Measurements from ENCODE around the gene HCFC1. TPM values are rescaled to one million over a fixed set of nuclear protein-coding genes. Genes with fewer than 3 reads are reported as not detected.
A peak's percentile ranks its signal among the peaks of the same experiment; 100 is the strongest.

Gene HCFC1
- polyA plus RNA-seq, 3 donors, result 1.9 to 21.8 (median 3.8) TPM

DNA sequence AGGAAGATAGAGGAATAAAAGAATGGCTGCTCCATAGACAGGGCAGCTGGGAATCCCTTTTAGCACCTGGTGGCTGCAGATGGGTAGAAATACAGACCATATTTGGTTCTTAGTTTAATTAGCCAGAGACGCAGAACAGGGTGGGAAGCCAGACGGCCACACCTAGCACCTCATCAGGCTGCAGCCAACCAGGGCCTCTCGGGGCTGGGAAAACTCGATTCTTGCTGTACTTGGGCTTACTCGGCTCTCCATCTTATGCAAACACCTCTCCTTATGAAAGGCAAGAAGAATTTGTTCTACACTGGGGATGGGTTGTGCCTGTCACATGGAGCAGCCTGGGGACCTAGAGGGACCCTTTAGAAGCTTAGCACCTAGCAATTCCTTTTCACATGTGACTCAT is 28.4 kb upstream of the HCFC1 start:
- peaks cover 0 to 3% of the 10 kb centered on the region in 2 donors for H3K36me3 Mint-ChIP-seq
- WGBS (ENCODE audit: insufficient coverage), result no CpG with 5 or more reads among the region's 5 CpGs

DNA sequence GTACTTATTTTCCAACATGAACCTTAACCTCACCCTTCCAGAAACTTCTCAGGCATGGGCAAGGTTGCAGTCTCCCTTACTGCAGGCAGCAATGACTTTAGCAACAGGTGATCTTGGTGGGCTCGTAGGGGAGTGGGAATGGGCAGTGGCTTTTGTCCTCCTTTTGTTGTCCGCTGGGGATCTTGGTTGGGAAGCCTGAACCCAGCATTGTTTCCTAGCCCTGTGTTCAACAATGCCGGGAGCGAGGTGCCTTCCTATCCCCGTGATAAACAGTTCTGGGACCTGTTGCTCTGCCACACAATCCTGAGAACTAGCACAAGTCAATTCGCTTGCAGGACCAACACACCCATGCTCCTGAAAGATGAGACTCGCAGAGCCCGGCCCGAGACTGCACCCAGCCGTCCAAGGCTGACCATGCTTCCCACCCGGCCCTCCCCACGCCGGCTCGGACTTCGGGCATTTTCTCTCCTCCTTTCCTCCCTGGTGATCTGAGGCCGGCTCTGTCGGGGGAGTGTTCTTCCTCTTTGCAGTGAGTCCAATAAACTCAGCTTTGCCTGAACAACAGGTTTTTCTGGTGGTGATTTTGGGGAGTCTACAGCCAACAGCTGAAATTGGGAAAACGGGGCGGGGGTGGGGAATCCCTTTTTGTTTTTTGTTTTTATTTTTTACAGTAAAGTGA is 27.9 kb upstream of the HCFC1 start:
- Mint-ChIP-seq H3K27me3 (ENCODE audit: low read depth in 3 of 3) (peaks cover 0 to 58% (median 0%) of the 10 kb centered on the region in 3 donors), H3K36me3 (peaks cover 0 to 1% of the 10 kb centered on the region in 2 donors), H3K27ac (peak overlapping the region in 2 of 7 donors; percentile 5 to 46), H3K4me3 (peak overlapping the region in 1 of 2 donors; percentile 4), H3K4me1 (peaks cover 36% of the 10 kb centered on the region), H3K9me3 (peaks cover 0 to 6% (median 0%) of the 10 kb centered on the region in 7 donors)
- no peak overlapping the region for H2AFZ ChIP-seq (ENCODE audit: insufficient read depth, low read depth, low read length, poor library complexity, severe bottlenecking)
- intact Hi-C loops (cut with micrococcal nuclease), result no loop called here
- DNase-seq, result no peak
- TF ChIP-seq, protein P1, sequence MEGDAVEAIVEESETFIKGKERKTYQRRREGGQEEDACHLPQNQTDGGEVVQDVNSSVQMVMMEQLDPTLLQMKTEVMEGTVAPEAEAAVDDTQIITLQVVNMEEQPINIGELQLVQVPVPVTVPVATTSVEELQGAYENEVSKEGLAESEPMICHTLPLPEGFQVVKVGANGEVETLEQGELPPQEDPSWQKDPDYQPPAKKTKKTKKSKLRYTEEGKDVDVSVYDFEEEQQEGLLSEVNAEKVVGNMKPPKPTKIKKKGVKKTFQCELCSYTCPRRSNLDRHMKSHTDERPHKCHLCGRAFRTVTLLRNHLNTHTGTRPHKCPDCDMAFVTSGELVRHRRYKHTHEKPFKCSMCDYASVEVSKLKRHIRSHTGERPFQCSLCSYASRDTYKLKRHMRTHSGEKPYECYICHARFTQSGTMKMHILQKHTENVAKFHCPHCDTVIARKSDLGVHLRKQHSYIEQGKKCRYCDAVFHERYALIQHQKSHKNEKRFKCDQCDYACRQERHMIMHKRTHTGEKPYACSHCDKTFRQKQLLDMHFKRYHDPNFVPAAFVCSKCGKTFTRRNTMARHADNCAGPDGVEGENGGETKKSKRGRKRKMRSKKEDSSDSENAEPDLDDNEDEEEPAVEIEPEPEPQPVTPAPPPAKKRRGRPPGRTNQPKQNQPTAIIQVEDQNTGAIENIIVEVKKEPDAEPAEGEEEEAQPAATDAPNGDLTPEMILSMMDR (IDR thresholded peaks at IDR 0.05), result no peak
- H3K9me3 ChIP-seq (replicated peaks in 1 of 2; ENCODE audit: control insufficient read depth in 1 of 2, insufficient read depth in 1 of 2, low read length in 2 of 2), result peaks cover 0 to 5% of the 10 kb centered on the region in 2 donors
- no peak overlapping the region for H3K27ac ChIP-seq (ENCODE audit: low read depth in 1 of 2, low read length in 2 of 2)
- no peak overlapping the region for H3K4me3 ChIP-seq (replicated peaks in 1 of 3; ENCODE audit: low read depth in 2 of 3, low read length in 3 of 3)
- no peaks in the 10 kb centered on the region for H4K20me1 ChIP-seq (ENCODE audit: insufficient read depth, low read length)
- 69% methylated on average over 5 of the region's 19 CpGs for WGBS (ENCODE audit: insufficient coverage)
- H3K79me2 ChIP-seq (ENCODE audit: insufficient read depth, low read length), result no peaks in the 10 kb centered on the region
- peaks cover 42 to 43% of the 10 kb centered on the region in 2 donors for H3K4me1 ChIP-seq (ENCODE audit: control insufficient read depth in 1 of 2, insufficient read depth in 2 of 2, low read length in 2 of 2)
- peaks cover 0 to 13% of the 10 kb centered on the region in 2 donors for H3K27me3 ChIP-seq (ENCODE audit: control insufficient read depth in 2 of 2, insufficient read depth in 2 of 2, low read length in 2 of 2)
- no peak overlapping the region for H3K9ac ChIP-seq (ENCODE audit: insufficient read depth, low read length, poor library complexity, severe bottlenecking)
- H3K4me2 ChIP-seq (replicated peaks; ENCODE audit: extremely low read depth, low read length, poor library complexity, severe bottlenecking), result peak overlapping the region; percentile 19
- no peaks in the 10 kb centered on the region for H3K36me3 ChIP-seq (replicated peaks in 1 of 2; ENCODE audit: control insufficient read depth in 1 of 2, insufficient read depth in 2 of 2, low read length in 2 of 2)

More for the DNA sequence above, 28.4 kb upstream of the HCFC1 start:
- peaks cover 0 to 6% (median 0%) of the 10 kb centered on the region in 7 donors for H3K9me3 Mint-ChIP-seq
- Histone ChIP-seq H3K4me1 (ENCODE audit: control insufficient read depth in 1 of 2, insufficient read depth in 2 of 2, low read length in 2 of 2) (peaks cover 42 to 43% of the 10 kb centered on the region in 2 donors), H3K9ac (ENCODE audit: insufficient read depth, low read length, poor library complexity, severe bottlenecking) (no peak overlapping the region), H3K27me3 (ENCODE audit: control insufficient read depth in 2 of 2, insufficient read depth in 2 of 2, low read length in 2 of 2) (peaks cover 0 to 13% of the 10 kb centered on the region in 2 donors), H3K79me2 (ENCODE audit: insufficient read depth, low read length) (no peaks in the 10 kb centered on the region), H4K20me1 (ENCODE audit: insufficient read depth, low read length) (no peaks in the 10 kb centered on the region), H3K4me3 (replicated peaks in 1 of 3; ENCODE audit: low read depth in 2 of 3, low read length in 3 of 3) (no peak overlapping the region), H3K36me3 (replicated peaks in 1 of 2; ENCODE audit: control insufficient read depth in 1 of 2, insufficient read depth in 2 of 2, low read length in 2 of 2) (no peaks in the 10 kb centered on the region), H2AFZ (ENCODE audit: insufficient read depth, low read depth, low read length, poor library complexity, severe bottlenecking) (no peak overlapping the region), H3K9me3 (replicated peaks in 1 of 2; ENCODE audit: control insufficient read depth in 1 of 2, insufficient read depth in 1 of 2, low read length in 2 of 2) (peaks cover 0 to 5% of the 10 kb centered on the region in 2 donors), H3K27ac (ENCODE audit: low read depth in 1 of 2, low read length in 2 of 2) (no peak overlapping the region), H3K4me2 (replicated peaks; ENCODE audit: extremely low read depth, low read length, poor library complexity, severe bottlenecking) (peak overlapping the region; percentile 19)
- H3K4me1 Mint-ChIP-seq, result peaks cover 36% of the 10 kb centered on the region
- peak in 1 of 3 donors; percentile 39 for DNase-seq
- TF ChIP-seq, protein P1 (IDR thresholded peaks at IDR 0.05), result no peak
- no peak overlapping the region for H3K4me3 Mint-ChIP-seq
- intact Hi-C loops (cut with micrococcal nuclease), result no loop called here
- peaks cover 0 to 55% (median 0%) of the 10 kb centered on the region in 3 donors for H3K27me3 Mint-ChIP-seq (ENCODE audit: low read depth in 3 of 3)
- peak overlapping the region in 4 of 7 donors; percentile 26 to 76 (median 45) for H3K27ac Mint-ChIP-seq

Measured in CD14-positive monocyte (primary cell).